ENCODE results near the gene CD300LG. TPM values are rescaled to one million over a fixed set of nuclear protein-coding genes. Genes with fewer than 3 reads are reported as not detected.

CD300LG gene
- total RNA-seq, 1 experiment from 2014 or later, result not detected

DNA sequence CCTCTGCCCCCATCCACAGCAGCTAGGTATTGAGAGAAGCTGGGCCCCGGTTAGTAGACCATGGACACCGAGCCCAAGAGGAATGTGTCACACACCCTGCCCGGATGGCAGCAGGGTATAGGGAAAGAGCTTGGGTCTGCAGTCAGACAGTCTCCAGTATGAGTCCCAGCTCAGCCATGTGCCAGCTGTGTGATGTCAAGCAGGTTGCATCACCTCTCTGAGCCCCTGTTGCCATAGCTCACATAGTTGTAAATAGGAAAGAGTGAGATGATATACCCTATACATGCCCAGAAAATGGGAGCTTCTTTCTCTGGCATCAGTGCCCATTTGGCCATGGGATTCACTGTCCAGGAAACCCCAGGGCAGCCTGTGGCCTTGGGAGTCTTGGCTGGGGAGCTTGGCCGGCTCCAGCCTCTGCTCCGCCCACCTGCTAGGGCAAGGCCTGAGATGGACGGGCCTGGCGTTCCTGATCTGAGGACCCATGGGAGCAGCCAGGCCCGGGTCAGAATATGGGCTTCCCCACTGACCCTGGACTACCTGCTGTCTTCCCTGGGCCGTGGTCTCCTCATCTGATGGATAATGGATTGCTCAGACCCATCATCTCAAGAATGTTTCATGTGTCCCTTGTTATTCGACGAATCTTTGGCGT, 13.2 kb downstream of the CD300LG start:
- Histone ChIP-seq H3K9me3 (ENCODE audit: low read depth, low read length, poor library complexity, severe bottlenecking) (no peaks in the 10 kb centered on the region), H3K36me3 (ENCODE audit: insufficient read depth, low read length, poor library complexity, severe bottlenecking) (no peaks in the 10 kb centered on the region), H3K4me1 (ENCODE audit: insufficient read depth, low read length, poor library complexity, severe bottlenecking) (no peaks in the 10 kb centered on the region), H3K27ac (ENCODE audit: low read depth, low read length, poor library complexity, severe bottlenecking) (no peak overlapping the region), H3K27me3 (replicated peaks; ENCODE audit: insufficient read depth, low read depth, low read length, poor library complexity) (no peaks in the 10 kb centered on the region), H3K4me3 (ENCODE audit: low read depth, low read length, poor library complexity, severe bottlenecking) (no peak overlapping the region)
- ChIA-PET POLR2A (ENCODE audit: low non-redundant PET) (no interaction called here), CTCF (interaction anchor here (0.6 kb wide), 2 partner anchors 20 to 47 kb away, joined by 3 to 5 read pairs; no protein-coding TSS in a partner anchor)
- intact Hi-C loops (cut with micrococcal nuclease; ENCODE audit: unreplicated experiment), result no loop called here
- no TSS peak for BruUV-seq (replicated peaks)
- no peak for TF ChIP-seq EZH2 (IDR thresholded peaks at IDR 0.05; ENCODE audit: borderline replicate concordance, low read depth, low read length, poor library complexity, severe bottlenecking)
- TF ChIP-seq, protein P1, sequence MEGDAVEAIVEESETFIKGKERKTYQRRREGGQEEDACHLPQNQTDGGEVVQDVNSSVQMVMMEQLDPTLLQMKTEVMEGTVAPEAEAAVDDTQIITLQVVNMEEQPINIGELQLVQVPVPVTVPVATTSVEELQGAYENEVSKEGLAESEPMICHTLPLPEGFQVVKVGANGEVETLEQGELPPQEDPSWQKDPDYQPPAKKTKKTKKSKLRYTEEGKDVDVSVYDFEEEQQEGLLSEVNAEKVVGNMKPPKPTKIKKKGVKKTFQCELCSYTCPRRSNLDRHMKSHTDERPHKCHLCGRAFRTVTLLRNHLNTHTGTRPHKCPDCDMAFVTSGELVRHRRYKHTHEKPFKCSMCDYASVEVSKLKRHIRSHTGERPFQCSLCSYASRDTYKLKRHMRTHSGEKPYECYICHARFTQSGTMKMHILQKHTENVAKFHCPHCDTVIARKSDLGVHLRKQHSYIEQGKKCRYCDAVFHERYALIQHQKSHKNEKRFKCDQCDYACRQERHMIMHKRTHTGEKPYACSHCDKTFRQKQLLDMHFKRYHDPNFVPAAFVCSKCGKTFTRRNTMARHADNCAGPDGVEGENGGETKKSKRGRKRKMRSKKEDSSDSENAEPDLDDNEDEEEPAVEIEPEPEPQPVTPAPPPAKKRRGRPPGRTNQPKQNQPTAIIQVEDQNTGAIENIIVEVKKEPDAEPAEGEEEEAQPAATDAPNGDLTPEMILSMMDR (conservative IDR thresholded peaks at IDR 0.05; ENCODE audit: low read depth, low read length), result no peak
- no peak for DNase-seq (ENCODE audit: low spot score)

DNA sequence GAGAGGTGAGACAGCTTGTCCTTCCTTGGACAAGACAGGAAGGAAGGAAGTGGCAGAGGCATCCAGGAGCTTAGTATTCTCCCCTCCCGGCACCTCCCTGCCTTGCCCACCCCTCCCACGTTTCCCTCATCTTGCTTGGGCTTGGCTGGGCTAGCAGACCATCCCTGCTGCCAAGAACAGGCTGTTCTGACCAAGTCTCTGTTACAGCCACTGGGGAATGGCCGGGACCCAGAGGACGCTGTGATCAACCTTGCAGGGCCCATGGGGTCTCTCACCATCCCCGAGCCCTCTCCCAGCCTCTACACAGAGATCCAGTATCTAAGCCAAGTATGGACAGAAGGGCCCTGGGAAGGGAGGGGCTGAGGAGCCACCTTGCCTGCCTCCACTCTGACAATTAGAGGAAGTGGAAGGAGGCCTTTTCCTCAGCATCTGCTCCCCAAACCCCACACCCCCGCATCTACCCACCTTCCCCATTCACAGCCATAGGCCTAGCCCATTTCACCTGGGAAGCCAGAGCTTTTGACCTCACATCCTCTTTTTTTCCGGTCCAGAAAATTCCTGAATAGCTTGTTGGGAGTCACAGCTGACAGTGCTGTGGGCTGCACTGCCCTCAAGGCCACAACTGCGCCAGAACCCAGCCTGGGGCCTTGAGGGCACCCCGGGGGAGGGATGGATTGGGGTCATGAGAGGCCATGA, 14.1 kb downstream of the CD300LG start:
- TF ChIP-seq, protein P1 (conservative IDR thresholded peaks at IDR 0.05; ENCODE audit: low read depth, low read length), result no peak
- no peak for TF ChIP-seq EZH2 (IDR thresholded peaks at IDR 0.05; ENCODE audit: borderline replicate concordance, low read depth, low read length, poor library complexity, severe bottlenecking)
- no peak for DNase-seq (ENCODE audit: low spot score)
- no peaks in the 10 kb centered on the region for H3K9me3 ChIP-seq (ENCODE audit: low read depth, low read length, poor library complexity, severe bottlenecking)
- CTCF ChIA-PET, result no interaction called here
- BruUV-seq (replicated peaks), result no TSS peak
- no peaks in the 10 kb centered on the region for H3K27me3 ChIP-seq (replicated peaks; ENCODE audit: insufficient read depth, low read depth, low read length, poor library complexity)
- intact Hi-C loops (cut with micrococcal nuclease; ENCODE audit: unreplicated experiment), result no loop called here
- H3K4me1 ChIP-seq (ENCODE audit: insufficient read depth, low read length, poor library complexity, severe bottlenecking), result no peaks in the 10 kb centered on the region
- H3K36me3 ChIP-seq (ENCODE audit: insufficient read depth, low read length, poor library complexity, severe bottlenecking), result no peaks in the 10 kb centered on the region
- H3K27ac ChIP-seq (ENCODE audit: low read depth, low read length, poor library complexity, severe bottlenecking), result no peak overlapping the region
- POLR2A ChIA-PET (ENCODE audit: low non-redundant PET), result no interaction called here
- H3K4me3 ChIP-seq (ENCODE audit: low read depth, low read length, poor library complexity, severe bottlenecking), result no peak overlapping the region

DNA sequence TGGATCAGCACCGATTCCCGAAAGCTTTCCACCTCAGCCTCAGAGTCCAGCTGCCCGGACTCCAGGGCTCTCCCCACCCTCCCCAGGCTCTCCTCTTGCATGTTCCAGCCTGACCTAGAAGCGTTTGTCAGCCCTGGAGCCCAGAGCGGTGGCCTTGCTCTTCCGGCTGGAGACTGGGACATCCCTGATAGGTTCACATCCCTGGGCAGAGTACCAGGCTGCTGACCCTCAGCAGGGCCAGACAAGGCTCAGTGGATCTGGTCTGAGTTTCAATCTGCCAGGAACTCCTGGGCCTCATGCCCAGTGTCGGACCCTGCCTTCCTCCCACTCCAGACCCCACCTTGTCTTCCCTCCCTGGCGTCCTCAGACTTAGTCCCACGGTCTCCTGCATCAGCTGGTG, 15.0 kb downstream of the CD300LG start:
- no peaks in the 10 kb centered on the region for H3K4me1 ChIP-seq (ENCODE audit: insufficient read depth, low read length, poor library complexity, severe bottlenecking)
- no peaks in the 10 kb centered on the region for H3K36me3 ChIP-seq (ENCODE audit: insufficient read depth, low read length, poor library complexity, severe bottlenecking)
- H3K27ac ChIP-seq (ENCODE audit: low read depth, low read length, poor library complexity, severe bottlenecking), result no peak overlapping the region
- CTCF ChIA-PET, result no interaction called here
- POLR2A ChIA-PET (ENCODE audit: low non-redundant PET), result interaction anchor here (0.6 kb wide), 1 partner anchor 265 kb away, joined by 6 read pairs; no protein-coding TSS in a partner anchor
- intact Hi-C loops (cut with micrococcal nuclease; ENCODE audit: unreplicated experiment), result no loop called here
- no peak for DNase-seq (ENCODE audit: low spot score)
- no peaks in the 10 kb centered on the region for H3K27me3 ChIP-seq (replicated peaks; ENCODE audit: insufficient read depth, low read depth, low read length, poor library complexity)
- TF ChIP-seq EZH2 (IDR thresholded peaks at IDR 0.05; ENCODE audit: borderline replicate concordance, low read depth, low read length, poor library complexity, severe bottlenecking), result no peak
- TF ChIP-seq, protein P1 (conservative IDR thresholded peaks at IDR 0.05; ENCODE audit: low read depth, low read length), result no peak
- no peaks in the 10 kb centered on the region for H3K9me3 ChIP-seq (ENCODE audit: low read depth, low read length, poor library complexity, severe bottlenecking)
- no peak overlapping the region for H3K4me3 ChIP-seq (ENCODE audit: low read depth, low read length, poor library complexity, severe bottlenecking)
- no TSS peak for BruUV-seq (replicated peaks)
